ENCODE measurements around the gene WDR27.

WDR27 gene

DNA sequence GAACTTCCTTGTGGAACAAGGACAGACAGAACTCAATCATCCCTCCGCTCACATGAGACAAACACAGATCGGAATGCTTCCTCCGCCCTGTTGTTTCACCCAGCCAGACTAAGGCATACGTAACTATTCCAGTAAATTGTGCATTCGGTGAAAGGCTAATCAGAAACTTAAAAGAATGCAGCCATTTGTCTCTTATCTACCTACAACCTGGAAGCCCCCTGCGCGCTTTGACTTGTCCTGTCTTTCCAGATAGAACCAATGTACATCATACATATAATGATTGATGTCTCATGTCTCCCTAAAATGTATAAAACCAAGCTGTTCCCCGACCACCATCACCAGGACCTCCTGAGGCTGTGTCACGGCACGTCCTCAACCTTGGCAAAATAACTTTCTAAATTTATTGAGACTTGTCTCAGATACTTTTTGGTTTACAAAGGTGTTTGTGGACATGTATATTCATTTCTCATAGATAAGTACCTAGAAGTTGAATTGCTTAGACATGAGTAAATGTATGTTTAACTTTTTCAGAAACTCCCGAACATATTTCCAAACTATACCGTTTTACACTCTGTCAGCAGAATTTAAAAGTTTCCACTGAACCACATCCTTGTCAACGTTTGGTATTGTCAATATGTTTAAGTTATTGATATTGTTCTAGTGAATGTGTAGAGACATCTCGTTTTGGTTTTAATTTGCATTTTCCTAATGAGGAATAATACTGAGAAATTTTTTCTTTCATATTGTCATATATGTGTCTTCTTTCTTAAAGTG is 250.6 kb downstream of the WDR27 start:
- H3K4me1 ChIP-seq (ENCODE audit: insufficient read depth, low read length): no peaks in the 10 kb centered on the region
- H3K4me2 ChIP-seq (ENCODE audit: insufficient read depth, low read length): no peak overlapping the region
- H3K4me3 ChIP-seq (ENCODE audit: low read depth in 1 of 2, low read length in 2 of 2): no peak overlapping the region

DNA sequence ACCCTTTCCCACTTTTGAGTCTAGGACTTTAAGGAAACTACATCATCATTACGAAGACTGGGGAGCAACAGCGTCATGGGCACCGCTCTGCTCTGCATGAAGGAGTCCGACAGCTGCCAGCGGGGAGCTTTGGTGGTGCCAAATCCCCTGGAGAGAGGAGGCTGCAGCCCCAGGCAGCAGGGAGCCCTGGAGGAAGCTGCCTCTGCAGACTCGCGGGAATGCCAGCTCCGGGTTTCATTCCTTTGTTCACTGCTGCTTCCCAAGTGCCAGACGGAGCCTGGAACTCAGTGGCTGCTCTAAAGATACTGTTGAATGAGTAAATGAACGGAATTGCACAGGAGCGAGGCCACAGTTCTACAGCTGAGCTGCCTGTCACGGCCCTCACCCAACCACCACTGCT is 251.7 kb downstream of the WDR27 start:
- no peak for DNase-seq
- Histone ChIP-seq H3K36me3 (ENCODE audit: insufficient read depth, low read length) (no peaks in the 10 kb centered on the region), H2AFZ (ENCODE audit: low read depth, low read length) (no peak overlapping the region), H3K27ac (ENCODE audit: low read length) (no peak overlapping the region), H3K4me3 (ENCODE audit: low read depth in 1 of 2, low read length in 2 of 2) (no peak overlapping the region), H3K4me1 (ENCODE audit: insufficient read depth, low read length) (no peaks in the 10 kb centered on the region), H3K27me3 (ENCODE audit: insufficient read depth, low read length, poor library complexity) (no peaks in the 10 kb centered on the region), H3K4me2 (ENCODE audit: insufficient read depth, low read length) (no peak overlapping the region), H3K9ac (ENCODE audit: low read depth, low read length) (no peak overlapping the region), H3K79me2 (ENCODE audit: insufficient read depth, low read length) (no peaks in the 10 kb centered on the region), H3K9me3 (ENCODE audit: insufficient read depth, low read length, severe bottlenecking) (no peaks in the 10 kb centered on the region), H4K20me1 (ENCODE audit: insufficient read depth, low read length) (no peaks in the 10 kb centered on the region)
- ATAC-seq (ENCODE audit: insufficient read depth, low read depth): no peak
- TF ChIP-seq, protein P1, sequence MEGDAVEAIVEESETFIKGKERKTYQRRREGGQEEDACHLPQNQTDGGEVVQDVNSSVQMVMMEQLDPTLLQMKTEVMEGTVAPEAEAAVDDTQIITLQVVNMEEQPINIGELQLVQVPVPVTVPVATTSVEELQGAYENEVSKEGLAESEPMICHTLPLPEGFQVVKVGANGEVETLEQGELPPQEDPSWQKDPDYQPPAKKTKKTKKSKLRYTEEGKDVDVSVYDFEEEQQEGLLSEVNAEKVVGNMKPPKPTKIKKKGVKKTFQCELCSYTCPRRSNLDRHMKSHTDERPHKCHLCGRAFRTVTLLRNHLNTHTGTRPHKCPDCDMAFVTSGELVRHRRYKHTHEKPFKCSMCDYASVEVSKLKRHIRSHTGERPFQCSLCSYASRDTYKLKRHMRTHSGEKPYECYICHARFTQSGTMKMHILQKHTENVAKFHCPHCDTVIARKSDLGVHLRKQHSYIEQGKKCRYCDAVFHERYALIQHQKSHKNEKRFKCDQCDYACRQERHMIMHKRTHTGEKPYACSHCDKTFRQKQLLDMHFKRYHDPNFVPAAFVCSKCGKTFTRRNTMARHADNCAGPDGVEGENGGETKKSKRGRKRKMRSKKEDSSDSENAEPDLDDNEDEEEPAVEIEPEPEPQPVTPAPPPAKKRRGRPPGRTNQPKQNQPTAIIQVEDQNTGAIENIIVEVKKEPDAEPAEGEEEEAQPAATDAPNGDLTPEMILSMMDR (IDR thresholded peaks at IDR 0.05; ENCODE audit: borderline replicate concordance, extremely low read depth, low read length, poor library complexity, severe bottlenecking): no peak
- TF ChIP-seq EZH2 (IDR thresholded peaks at IDR 0.05; ENCODE audit: borderline replicate concordance, low read depth, low read length, severe bottlenecking): no peak

More for the DNA sequence above, 250.6 kb downstream of the WDR27 start:
- H3K36me3 ChIP-seq (ENCODE audit: insufficient read depth, low read length): no peaks in the 10 kb centered on the region
- H3K27me3 ChIP-seq (ENCODE audit: insufficient read depth, low read length, poor library complexity): no peaks in the 10 kb centered on the region
- H2AFZ ChIP-seq (ENCODE audit: low read depth, low read length): no peak overlapping the region
- no peak for TF ChIP-seq EZH2 (IDR thresholded peaks at IDR 0.05; ENCODE audit: borderline replicate concordance, low read depth, low read length, severe bottlenecking)
- TF ChIP-seq, protein P1 (IDR thresholded peaks at IDR 0.05; ENCODE audit: borderline replicate concordance, extremely low read depth, low read length, poor library complexity, severe bottlenecking): no peak
- H3K9me3 ChIP-seq (ENCODE audit: insufficient read depth, low read length, severe bottlenecking): no peaks in the 10 kb centered on the region
- no peak overlapping the region for H3K27ac ChIP-seq (ENCODE audit: low read length)
- H3K79me2 ChIP-seq (ENCODE audit: insufficient read depth, low read length): no peaks in the 10 kb centered on the region
- no peak overlapping the region for H3K9ac ChIP-seq (ENCODE audit: low read depth, low read length)
- H4K20me1 ChIP-seq (ENCODE audit: insufficient read depth, low read length): no peaks in the 10 kb centered on the region
- no peak for DNase-seq
- no peak for ATAC-seq (ENCODE audit: insufficient read depth, low read depth)

DNA sequence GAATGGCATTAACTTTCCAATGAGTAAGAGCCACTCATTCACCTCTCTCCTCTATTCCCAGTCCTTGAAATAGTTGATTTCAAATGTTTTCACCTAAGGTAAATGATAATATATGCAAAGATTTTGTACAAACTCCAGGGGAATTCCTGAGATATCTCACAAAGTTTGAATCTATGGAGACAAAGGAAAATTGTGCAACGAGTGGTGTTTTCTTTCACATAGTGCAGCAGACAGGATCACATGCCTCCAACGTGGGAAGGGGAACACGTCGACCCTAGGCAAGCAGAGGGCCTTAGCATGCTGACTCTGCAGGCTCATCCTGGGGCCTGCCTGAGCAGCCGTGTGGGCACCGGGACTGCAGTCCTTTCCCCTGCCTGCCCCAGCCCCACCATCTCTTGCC is 252.6 kb downstream of the WDR27 start:
- H3K36me3 ChIP-seq (ENCODE audit: insufficient read depth, low read length): no peaks in the 10 kb centered on the region
- no peaks in the 10 kb centered on the region for H3K4me1 ChIP-seq (ENCODE audit: insufficient read depth, low read length)
- TF ChIP-seq EZH2 (IDR thresholded peaks at IDR 0.05; ENCODE audit: borderline replicate concordance, low read depth, low read length, severe bottlenecking): no peak
- TF ChIP-seq, protein P1 (IDR thresholded peaks at IDR 0.05; ENCODE audit: borderline replicate concordance, extremely low read depth, low read length, poor library complexity, severe bottlenecking): no peak
- no peak overlapping the region for H3K4me3 ChIP-seq (ENCODE audit: low read depth in 1 of 2, low read length in 2 of 2)
- H3K9me3 ChIP-seq (ENCODE audit: insufficient read depth, low read length, severe bottlenecking): no peaks in the 10 kb centered on the region
- no peaks in the 10 kb centered on the region for H3K79me2 ChIP-seq (ENCODE audit: insufficient read depth, low read length)
- no peak overlapping the region for H3K27ac ChIP-seq (ENCODE audit: low read length)
- DNase-seq (no peak), ATAC-seq (ENCODE audit: insufficient read depth, low read depth) (no peak)
- no peaks in the 10 kb centered on the region for H3K27me3 ChIP-seq (ENCODE audit: insufficient read depth, low read length, poor library complexity)
- no peak overlapping the region for H3K9ac ChIP-seq (ENCODE audit: low read depth, low read length)
- H3K4me2 ChIP-seq (ENCODE audit: insufficient read depth, low read length): no peak overlapping the region
- H4K20me1 ChIP-seq (ENCODE audit: insufficient read depth, low read length): no peaks in the 10 kb centered on the region
- H2AFZ ChIP-seq (ENCODE audit: low read depth, low read length): no peak overlapping the region

All from DND-41 (cell line).